Caco-2 (cell line): ENCODE results near the gene SPAG17. TPM values are rescaled to one million over a fixed set of nuclear protein-coding genes. Genes with fewer than 3 reads are reported as not detected.
A peak's percentile ranks its signal among the peaks of the same experiment; 100 is the strongest.

ENCODE experiments used
- BruUV-seq: library from RNA; stranded (reverse); fragments of 400-500 nt; replicated peaks from 2 replicates; lab custom pipeline; 2021; lab: Mats Ljungman, UMichigan
- CTCF ChIA-PET: fragments of 300-600 bp; sonication (Branson Sonifier 250); formaldehyde crosslinking; loops from one replicate; lab custom pipeline; 2022; ENCODE audit warnings: antibody characterized with exemption; lab: Charles Lee
- POLR2A ChIA-PET: fragments of 300-600 bp; sonication (Branson Sonifier 250); formaldehyde crosslinking; loops from one replicate; lab custom pipeline; 2022; ENCODE audit warnings: antibody characterized with exemption; lab: Charles Lee
- DNase-seq, 2 experiments: peaks; one replicate each; pipeline versions ENCODE4 v3.0.0 to v3.0.0-alpha.2; 2020 to 2022
- H3K27me3 ChIP-seq: replicated peaks from 2 replicates; pipeline ENCODE4 v1.6.0; 2011; ENCODE audit warnings: low read length; ENCODE audit not compliant: control insufficient read depth, insufficient read depth
- H3K36me3 ChIP-seq: 2 replicates; pipeline ENCODE4 v1.5.1; 2011; ENCODE audit warnings: low read length; ENCODE audit not compliant: control insufficient read depth, insufficient read depth
- H3K4me1 ChIP-seq: fragments of 250-450 bp; sonication (Bioruptor Pico); 2 replicates; pipeline ENCODE4 v1.5.1; 2020; ENCODE audit warnings: mild to moderate bottlenecking
- H3K4me3 ChIP-seq: 2 replicates; pipeline ENCODE4 v1.5.1; 2011; ENCODE audit warnings: low read depth, mild to moderate bottlenecking, control low read depth, low read length
- H3K9me3 ChIP-seq: fragments of 250-450 bp; sonication (Bioruptor Pico); 2 replicates; pipeline ENCODE4 v1.5.1; 2020; ENCODE audit warnings: mild to moderate bottlenecking, moderate library complexity
- H3K27ac Mint-ChIP-seq: one replicate; pipeline ENCODE4 v1.8.0; 2022; ENCODE audit warnings: mixed read lengths; ENCODE audit not compliant: unreplicated experiment
- H3K27me3 Mint-ChIP-seq: one replicate; pipeline ENCODE4 v1.8.0; 2022; ENCODE audit warnings: mixed read lengths; ENCODE audit not compliant: insufficient read depth, unreplicated experiment
- H3K36me3 Mint-ChIP-seq: one replicate; pipeline ENCODE4 v1.8.0; 2022; ENCODE audit warnings: mild to moderate bottlenecking, mixed read lengths; ENCODE audit not compliant: insufficient read depth, unreplicated experiment
- H3K4me1 Mint-ChIP-seq: one replicate; pipeline ENCODE4 v1.8.0; 2022; ENCODE audit warnings: low read depth, mixed read lengths; ENCODE audit not compliant: unreplicated experiment
- H3K4me3 Mint-ChIP-seq: one replicate; pipeline ENCODE4 v1.8.0; 2022; ENCODE audit warnings: mild to moderate bottlenecking, moderate library complexity, mixed read lengths; ENCODE audit not compliant: unreplicated experiment
- H3K9me3 Mint-ChIP-seq: one replicate; pipeline ENCODE4 v1.8.0; 2022; ENCODE audit warnings: mixed read lengths; ENCODE audit not compliant: unreplicated experiment
- intact Hi-C: fragments of 100-400 bp; cut with micrococcal nuclease; formaldehyde crosslinking; loops from one replicate; pipeline ENCODE4 v1.10.0; 2022; ENCODE audit not compliant: unreplicated experiment
- total RNA-seq: library from RNA; stranded (reverse); gene quantifications from 2 replicates; pipeline ENCODE4 v1.2.3, GENCODE V29; 2022
- TF ChIP-seq, protein P1 (sequence below), 2 experiments: fragments of 200-600 bp in 1 of 2; IDR thresholded peaks; 1 replicate in 1 of 2; 2 replicates in 1 of 2; pipeline versions ENCODE4 v1.5.1 to v1.8.0; 2011 to 2022; ENCODE audit warnings: antibody characterized with exemption in 1 of 2, control low read depth in 1 of 2, inconsistent platforms in 1 of 2, low read depth in 1 of 2, low read length in 1 of 2, mild to moderate bottlenecking in 1 of 2, moderate library complexity in 1 of 2; ENCODE audit not compliant: insufficient read depth in 1 of 2, severe bottlenecking in 1 of 2, unreplicated experiment in 1 of 2

Gene SPAG17
- total RNA-seq, 1 experiment from 2014 or later: not detected

DNA sequence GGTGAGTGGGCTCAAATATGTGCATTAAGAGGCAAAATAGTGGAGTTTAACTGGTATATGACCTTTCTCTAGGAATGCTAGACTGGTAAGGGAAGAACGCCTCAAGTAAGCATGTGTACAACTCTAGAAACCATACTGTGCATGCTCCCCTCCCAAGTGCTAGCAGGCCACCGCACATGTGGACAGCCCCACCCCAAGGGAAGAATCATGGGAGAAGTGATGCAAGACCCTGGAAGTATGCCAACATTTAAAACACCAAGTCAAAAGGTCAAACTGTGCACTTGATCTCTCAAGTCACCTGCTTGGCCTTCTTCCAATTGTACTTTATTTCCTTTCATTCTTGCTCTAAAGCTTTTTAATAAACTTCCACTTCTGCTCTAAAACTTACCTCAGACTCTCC lies 135.0 kb downstream of the SPAG17 start:
- Histone ChIP-seq H3K27me3 (no peaks in the 10 kb centered on the region), H3K36me3 (no peaks in the 10 kb centered on the region), H3K4me1 (no peaks in the 10 kb centered on the region), H3K4me3 (no peak overlapping the region), H3K9me3 (no peaks in the 10 kb centered on the region)
- H3K9me3 Mint-ChIP-seq: no peaks in the 10 kb centered on the region
- TF ChIP-seq, protein P1, sequence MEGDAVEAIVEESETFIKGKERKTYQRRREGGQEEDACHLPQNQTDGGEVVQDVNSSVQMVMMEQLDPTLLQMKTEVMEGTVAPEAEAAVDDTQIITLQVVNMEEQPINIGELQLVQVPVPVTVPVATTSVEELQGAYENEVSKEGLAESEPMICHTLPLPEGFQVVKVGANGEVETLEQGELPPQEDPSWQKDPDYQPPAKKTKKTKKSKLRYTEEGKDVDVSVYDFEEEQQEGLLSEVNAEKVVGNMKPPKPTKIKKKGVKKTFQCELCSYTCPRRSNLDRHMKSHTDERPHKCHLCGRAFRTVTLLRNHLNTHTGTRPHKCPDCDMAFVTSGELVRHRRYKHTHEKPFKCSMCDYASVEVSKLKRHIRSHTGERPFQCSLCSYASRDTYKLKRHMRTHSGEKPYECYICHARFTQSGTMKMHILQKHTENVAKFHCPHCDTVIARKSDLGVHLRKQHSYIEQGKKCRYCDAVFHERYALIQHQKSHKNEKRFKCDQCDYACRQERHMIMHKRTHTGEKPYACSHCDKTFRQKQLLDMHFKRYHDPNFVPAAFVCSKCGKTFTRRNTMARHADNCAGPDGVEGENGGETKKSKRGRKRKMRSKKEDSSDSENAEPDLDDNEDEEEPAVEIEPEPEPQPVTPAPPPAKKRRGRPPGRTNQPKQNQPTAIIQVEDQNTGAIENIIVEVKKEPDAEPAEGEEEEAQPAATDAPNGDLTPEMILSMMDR (IDR thresholded peaks at IDR 0.05; ENCODE audit: insufficient read depth in 1 of 2, low read depth in 1 of 2, low read length in 1 of 2, severe bottlenecking in 1 of 2, unreplicated experiment in 1 of 2): no peak
- no peak for DNase-seq
- POLR2A ChIA-PET: no interaction called here
- intact Hi-C loops: no loop called here
- peaks cover 6% of the 10 kb centered on the region for H3K27me3 Mint-ChIP-seq
- BruUV-seq: no TSS peak
- CTCF ChIA-PET: no interaction called here
- H3K36me3 Mint-ChIP-seq: no peaks in the 10 kb centered on the region
- H3K4me3 Mint-ChIP-seq: no peak overlapping the region
- H3K4me1 Mint-ChIP-seq: no peaks in the 10 kb centered on the region
- H3K27ac Mint-ChIP-seq: no peak overlapping the region

DNA sequence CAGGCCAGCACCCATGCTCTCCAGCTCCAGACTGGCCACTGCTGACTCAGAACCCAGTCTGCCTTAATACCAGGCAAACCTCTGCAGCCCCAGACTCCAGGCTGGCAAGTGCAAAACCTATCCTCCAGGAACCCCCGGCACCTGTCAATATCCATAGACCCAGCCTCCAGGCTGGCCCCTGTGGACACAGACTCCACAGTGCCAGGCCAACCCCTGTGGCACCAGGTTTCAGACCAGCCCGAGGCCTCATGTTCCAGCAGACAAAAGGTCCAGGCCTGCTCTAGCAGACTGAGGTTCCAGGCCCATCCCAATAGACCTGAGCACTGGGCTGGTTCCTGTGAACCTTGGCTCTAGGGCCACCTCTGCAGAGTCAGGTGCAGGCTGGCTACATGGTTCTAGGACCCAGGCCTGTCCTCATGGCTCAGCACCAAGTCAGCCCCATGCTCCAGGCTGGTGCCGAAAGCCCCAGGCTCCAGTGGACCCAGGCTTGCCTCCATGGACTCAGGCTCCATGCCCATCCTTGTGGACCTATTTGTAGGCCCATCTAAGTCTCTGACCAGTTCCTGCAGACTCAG lies 137.3 kb downstream of the SPAG17 start:
- CTCF ChIA-PET: no interaction called here
- Mint-ChIP-seq H3K4me1 (no peaks in the 10 kb centered on the region), H3K4me3 (no peak overlapping the region), H3K27ac (no peak overlapping the region), H3K9me3 (no peaks in the 10 kb centered on the region), H3K36me3 (no peaks in the 10 kb centered on the region), H3K27me3 (peaks cover 2% of the 10 kb centered on the region)
- Histone ChIP-seq H3K36me3 (no peaks in the 10 kb centered on the region), H3K4me3 (no peak overlapping the region), H3K9me3 (no peaks in the 10 kb centered on the region), H3K27me3 (no peaks in the 10 kb centered on the region), H3K4me1 (no peaks in the 10 kb centered on the region)
- DNase-seq: peak in 1 of 2 experiments; percentile 14
- no TSS peak for BruUV-seq
- POLR2A ChIA-PET: no interaction called here
- intact Hi-C loops: no loop called here
- TF ChIP-seq, protein P1 (IDR thresholded peaks at IDR 0.05; ENCODE audit: insufficient read depth in 1 of 2, low read depth in 1 of 2, low read length in 1 of 2, severe bottlenecking in 1 of 2, unreplicated experiment in 1 of 2): no peak

GRCh38 chr1:118047006-118047649 lies 137.9 kb downstream of the SPAG17 start:
- peaks cover 3% of the 10 kb centered on the region for H3K27me3 Mint-ChIP-seq
- ChIA-PET POLR2A (no interaction called here), CTCF (no interaction called here)
- Histone ChIP-seq H3K4me1 (no peaks in the 10 kb centered on the region), H3K36me3 (no peaks in the 10 kb centered on the region), H3K4me3 (no peak overlapping the region), H3K27me3 (no peaks in the 10 kb centered on the region), H3K9me3 (no peaks in the 10 kb centered on the region)
- H3K9me3 Mint-ChIP-seq: no peaks in the 10 kb centered on the region
- no peak for DNase-seq
- H3K36me3 Mint-ChIP-seq: no peaks in the 10 kb centered on the region
- intact Hi-C loops: no loop called here
- peaks cover under 1% of the 10 kb centered on the region for H3K4me1 Mint-ChIP-seq
- no peak overlapping the region for H3K4me3 Mint-ChIP-seq
- TF ChIP-seq, protein P1 (IDR thresholded peaks at IDR 0.05; ENCODE audit: insufficient read depth in 1 of 2, low read depth in 1 of 2, low read length in 1 of 2, severe bottlenecking in 1 of 2, unreplicated experiment in 1 of 2): no peak
- H3K27ac Mint-ChIP-seq: no peak overlapping the region
- BruUV-seq: no TSS peak
